Measurements from ENCODE around the gene GALC. TPM values are rescaled to one million over a fixed set of nuclear protein-coding genes. Genes with fewer than 3 reads are reported as not detected.

Gene GALC
- polyA plus RNA-seq, 1 donor (not counting 4 experiments of a cell fraction or from before 2014, with no cell fraction given): 7.9 TPM

DNA sequence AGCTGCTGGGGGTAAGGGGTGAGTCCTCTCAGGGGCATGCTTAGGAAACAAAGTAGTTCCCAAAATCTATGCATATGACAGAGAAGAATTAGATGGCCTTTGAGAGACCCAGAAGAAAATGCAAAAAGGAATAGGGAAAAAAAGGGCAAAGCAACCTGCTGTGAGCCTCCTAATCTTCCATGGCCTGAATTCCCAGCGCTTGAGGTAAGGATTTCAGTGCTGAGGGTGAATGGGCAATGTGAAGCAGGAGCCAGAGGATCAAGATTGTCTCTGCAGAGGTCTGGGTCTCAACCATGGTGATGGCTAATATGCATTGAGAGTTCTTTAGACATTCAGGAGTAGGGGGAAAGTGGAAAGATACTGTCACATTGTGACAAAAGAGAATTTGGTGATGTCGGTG lies 43.4 kb upstream of the GALC start:
- TF ChIP-seq EZH2 (IDR thresholded peaks at IDR 0.05; ENCODE audit: low read length): no peak
- TF ChIP-seq, protein P1, sequence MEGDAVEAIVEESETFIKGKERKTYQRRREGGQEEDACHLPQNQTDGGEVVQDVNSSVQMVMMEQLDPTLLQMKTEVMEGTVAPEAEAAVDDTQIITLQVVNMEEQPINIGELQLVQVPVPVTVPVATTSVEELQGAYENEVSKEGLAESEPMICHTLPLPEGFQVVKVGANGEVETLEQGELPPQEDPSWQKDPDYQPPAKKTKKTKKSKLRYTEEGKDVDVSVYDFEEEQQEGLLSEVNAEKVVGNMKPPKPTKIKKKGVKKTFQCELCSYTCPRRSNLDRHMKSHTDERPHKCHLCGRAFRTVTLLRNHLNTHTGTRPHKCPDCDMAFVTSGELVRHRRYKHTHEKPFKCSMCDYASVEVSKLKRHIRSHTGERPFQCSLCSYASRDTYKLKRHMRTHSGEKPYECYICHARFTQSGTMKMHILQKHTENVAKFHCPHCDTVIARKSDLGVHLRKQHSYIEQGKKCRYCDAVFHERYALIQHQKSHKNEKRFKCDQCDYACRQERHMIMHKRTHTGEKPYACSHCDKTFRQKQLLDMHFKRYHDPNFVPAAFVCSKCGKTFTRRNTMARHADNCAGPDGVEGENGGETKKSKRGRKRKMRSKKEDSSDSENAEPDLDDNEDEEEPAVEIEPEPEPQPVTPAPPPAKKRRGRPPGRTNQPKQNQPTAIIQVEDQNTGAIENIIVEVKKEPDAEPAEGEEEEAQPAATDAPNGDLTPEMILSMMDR (optimal IDR thresholded peaks at IDR 0.05 in 1 of 3, IDR thresholded peaks at IDR 0.05 in 1 of 3, conservative IDR thresholded peaks at IDR 0.05 in 1 of 3; ENCODE audit: extremely low read depth in 1 of 3, insufficient read depth in 2 of 3, low read length in 3 of 3): no peak
- Histone ChIP-seq H3K79me2 (ENCODE audit: control insufficient read depth, insufficient read depth, low read length) (no peaks in the 10 kb centered on the region), H3K4me2 (ENCODE audit: control insufficient read depth, extremely low read depth, insufficient read depth, low read depth, low read length) (no peak overlapping the region), H3K27ac (ENCODE audit: control insufficient read depth, insufficient read depth, low read length) (no peak overlapping the region), H3K9ac (ENCODE audit: control insufficient read depth, extremely low read depth, insufficient read depth, low read length) (no peak overlapping the region), H3K4me1 (ENCODE audit: control insufficient read depth, extremely low read depth, insufficient read depth, low read length) (no peaks in the 10 kb centered on the region), H2AFZ (ENCODE audit: control insufficient read depth, low read length) (no peak overlapping the region), H3K36me3 (ENCODE audit: control insufficient read depth in 2 of 2, extremely low read depth in 1 of 2, insufficient read depth in 2 of 2, low read length in 2 of 2) (no peaks in the 10 kb centered on the region), H3K9me1 (ENCODE audit: control insufficient read depth, extremely low read depth, insufficient read depth, low read length) (no peaks in the 10 kb centered on the region), H4K20me1 (ENCODE audit: control insufficient read depth, extremely low read depth, insufficient read depth, low read length) (no peaks in the 10 kb centered on the region), H3K4me3 (ENCODE audit: control insufficient read depth in 2 of 3, extremely low read depth in 1 of 3, insufficient read depth in 2 of 3, low read depth in 1 of 3, low read length in 3 of 3) (no peak overlapping the region), H3K9me3 (ENCODE audit: control insufficient read depth, low read depth, low read length) (no peaks in the 10 kb centered on the region), H3K27me3 (ENCODE audit: control insufficient read depth, extremely low read depth, insufficient read depth, low read length) (no peaks in the 10 kb centered on the region)
- dilution Hi-C loops (cut with MboI; ENCODE audit: extremely low pct_ligation_motif_present, low sequenced_read_pairs): no loop called here
- FAIRE-seq (no peak), DNase-seq (ENCODE audit: low read depth, low spot score) (no peak)

DNA sequence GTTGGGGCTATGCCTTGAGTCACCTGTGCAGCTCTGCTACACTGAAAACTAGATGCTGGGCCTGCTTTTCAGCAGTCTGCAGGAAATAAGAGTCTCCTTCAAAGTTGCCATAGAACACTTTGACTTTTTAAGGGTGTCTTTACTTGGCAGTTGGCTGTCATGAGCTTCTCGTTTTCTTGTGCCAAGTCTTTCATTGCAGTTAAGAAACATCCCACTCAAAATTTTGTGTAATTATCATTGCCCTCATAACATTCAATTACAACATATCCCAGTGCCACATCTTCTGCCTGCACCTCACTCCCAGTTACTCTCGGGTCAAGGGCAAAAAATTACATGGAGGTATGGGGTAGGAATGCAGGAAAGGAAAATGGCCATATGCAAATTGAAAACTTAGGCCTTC lies 41.1 kb upstream of the GALC start:
- dilution Hi-C loops (cut with MboI; ENCODE audit: extremely low pct_ligation_motif_present, low sequenced_read_pairs): no loop called here
- Histone ChIP-seq H4K20me1 (ENCODE audit: control insufficient read depth, extremely low read depth, insufficient read depth, low read length) (no peaks in the 10 kb centered on the region), H3K9me3 (ENCODE audit: control insufficient read depth, low read depth, low read length) (no peaks in the 10 kb centered on the region), H3K79me2 (ENCODE audit: control insufficient read depth, insufficient read depth, low read length) (no peaks in the 10 kb centered on the region), H3K4me3 (ENCODE audit: control insufficient read depth in 2 of 3, extremely low read depth in 1 of 3, insufficient read depth in 2 of 3, low read depth in 1 of 3, low read length in 3 of 3) (no peak overlapping the region), H3K9me1 (ENCODE audit: control insufficient read depth, extremely low read depth, insufficient read depth, low read length) (no peaks in the 10 kb centered on the region), H3K4me1 (ENCODE audit: control insufficient read depth, extremely low read depth, insufficient read depth, low read length) (no peaks in the 10 kb centered on the region), H3K27me3 (ENCODE audit: control insufficient read depth, extremely low read depth, insufficient read depth, low read length) (no peaks in the 10 kb centered on the region), H2AFZ (ENCODE audit: control insufficient read depth, low read length) (no peak overlapping the region), H3K36me3 (ENCODE audit: control insufficient read depth in 2 of 2, extremely low read depth in 1 of 2, insufficient read depth in 2 of 2, low read length in 2 of 2) (no peaks in the 10 kb centered on the region), H3K9ac (ENCODE audit: control insufficient read depth, extremely low read depth, insufficient read depth, low read length) (no peak overlapping the region), H3K27ac (ENCODE audit: control insufficient read depth, insufficient read depth, low read length) (no peak overlapping the region), H3K4me2 (ENCODE audit: control insufficient read depth, extremely low read depth, insufficient read depth, low read depth, low read length) (no peak overlapping the region)
- TF ChIP-seq EZH2 (IDR thresholded peaks at IDR 0.05; ENCODE audit: low read length): no peak
- TF ChIP-seq, protein P1 (optimal IDR thresholded peaks at IDR 0.05 in 1 of 3, IDR thresholded peaks at IDR 0.05 in 1 of 3, conservative IDR thresholded peaks at IDR 0.05 in 1 of 3; ENCODE audit: extremely low read depth in 1 of 3, insufficient read depth in 2 of 3, low read length in 3 of 3): no peak
- no peak for FAIRE-seq
- no peak for DNase-seq (ENCODE audit: low read depth, low spot score)
